Raji (cell line): ENCODE results near the gene MRPL10.
A peak's percentile ranks its signal among the peaks of the same experiment; 100 is the strongest.

Source experiments
- POLR2A ChIP-seq: IDR thresholded peaks from 2 replicates; pipeline ENCODE4 v1.6.1; 2011; ENCODE audit warnings: low read depth, low read length, control low read depth; ENCODE audit not compliant: insufficient read depth

The MRPL10 gene

GRCh38 chr17:47831003-47831933 lies at the start of gene MRPL10, which contains the start of gene LRRC46:
Gene MRPL10 (minus strand): TSS chr17:47831541. CDS start chr17:47831511, 30 bp downstream.
Gene LRRC46 (plus strand): TSS chr17:47831670. CDS start chr17:47831990, 320 bp downstream.
- peak; percentile 99 for TF ChIP-seq POLR2A

DNA sequence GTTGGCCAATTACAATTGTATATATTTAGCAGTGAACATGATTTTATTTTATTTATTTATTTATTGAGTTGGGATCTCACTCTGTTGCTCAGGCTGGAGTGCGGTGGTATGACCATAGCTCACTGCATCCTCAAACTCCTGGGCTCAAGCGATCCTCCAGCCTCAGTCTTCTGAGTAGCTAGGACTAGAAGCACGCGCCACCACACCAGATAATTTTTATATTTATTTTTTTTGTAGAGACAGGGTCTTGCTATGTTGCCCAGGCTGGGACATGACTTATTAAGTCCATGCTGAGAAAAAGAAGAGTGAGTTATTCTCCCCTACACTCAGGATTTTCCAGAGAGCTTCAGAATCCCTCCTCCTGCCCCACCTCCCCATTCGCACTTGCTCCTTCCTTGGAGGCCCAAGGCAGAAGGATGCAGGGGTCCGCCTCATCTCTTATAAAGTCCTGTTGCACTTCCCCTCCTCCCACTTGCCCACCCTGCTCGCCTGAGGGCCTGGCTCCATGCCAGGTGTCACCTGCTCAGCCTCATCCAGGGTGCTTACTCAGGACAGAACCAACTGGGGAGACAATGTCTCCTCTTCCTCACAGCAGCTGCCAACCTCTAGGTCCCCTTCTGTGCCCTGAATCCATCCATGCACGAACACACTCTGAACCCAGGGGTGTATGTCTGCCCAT lies 48.6 kb upstream of the MRPL10 start:
- no peak for TF ChIP-seq POLR2A

DNA sequence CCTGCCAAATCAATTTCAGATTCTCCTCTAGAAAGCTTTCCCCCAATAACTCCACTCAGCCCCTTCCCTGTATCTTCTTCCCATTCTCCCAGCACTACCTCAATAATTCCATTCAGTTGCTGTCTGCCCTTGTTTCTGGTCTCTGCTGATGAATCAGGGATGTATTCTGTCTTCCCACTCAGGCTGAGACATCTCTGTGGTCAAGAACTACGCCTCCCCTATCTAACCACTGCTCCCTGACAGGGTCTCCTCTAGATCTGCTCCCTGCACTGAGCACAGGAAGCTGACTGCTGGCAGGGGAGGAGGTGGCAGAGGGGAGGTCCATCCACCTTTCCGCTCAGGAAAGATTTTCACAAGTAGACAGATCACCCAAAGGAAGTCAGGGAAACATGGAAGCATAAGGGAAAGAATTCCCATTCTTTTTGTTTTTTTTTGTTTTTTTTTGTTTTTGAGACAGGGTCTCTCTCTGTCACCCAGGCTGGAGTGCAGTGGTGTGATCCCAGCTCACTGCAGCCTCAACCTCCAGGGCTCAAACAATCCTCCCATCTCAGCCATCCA lies 47.8 kb upstream of the MRPL10 start:
- TF ChIP-seq POLR2A, result no peak

DNA sequence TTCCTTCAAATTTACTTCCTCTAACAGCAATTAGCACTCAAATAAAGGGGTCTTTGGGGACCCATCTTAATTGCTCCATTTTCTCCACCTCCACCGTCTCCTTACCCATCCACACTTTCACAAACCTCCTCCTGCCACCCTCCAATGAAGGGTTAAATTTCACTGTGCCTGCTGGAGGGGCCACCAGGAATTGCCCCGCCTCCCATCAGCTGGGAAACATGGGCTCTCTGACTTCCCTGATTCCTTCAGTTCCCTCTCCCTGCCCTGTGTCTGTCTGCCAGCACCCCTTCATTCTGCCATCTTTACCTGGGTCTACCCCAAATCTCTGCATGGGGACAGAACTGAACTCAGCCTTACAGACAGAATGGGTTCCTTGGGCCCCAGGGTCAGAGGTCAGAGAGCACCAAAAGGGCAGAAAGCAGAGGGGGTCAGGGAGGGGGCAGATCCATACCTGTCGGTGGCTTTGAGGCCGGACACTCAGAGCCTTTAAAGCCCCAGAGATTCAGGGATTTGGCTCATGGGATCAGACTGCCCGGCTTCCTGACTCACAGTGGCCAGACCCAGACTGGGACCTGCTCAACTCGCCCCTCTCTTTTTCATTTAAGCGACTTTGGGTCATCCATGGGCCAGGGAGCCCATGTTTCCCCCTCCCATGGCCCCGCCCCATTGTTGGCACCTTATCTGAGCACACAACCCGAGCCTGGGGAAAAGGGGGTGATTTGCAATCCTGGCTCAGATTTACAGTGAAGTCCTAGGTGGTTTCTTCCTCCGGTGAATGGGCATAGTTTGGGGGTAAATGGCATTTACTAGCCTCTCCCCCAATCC lies 47.1 kb upstream of the MRPL10 start:
- no peak for TF ChIP-seq POLR2A

- no peak for TF ChIP-seq POLR2A
Observed at GRCh38 chr17:47877368-47878034, 46.2 kb upstream of the MRPL10 start.

- TF ChIP-seq POLR2A, result no peak
Observed at GRCh38 chr17:47875011-47875985, 44.0 kb upstream of the MRPL10 start.

DNA sequence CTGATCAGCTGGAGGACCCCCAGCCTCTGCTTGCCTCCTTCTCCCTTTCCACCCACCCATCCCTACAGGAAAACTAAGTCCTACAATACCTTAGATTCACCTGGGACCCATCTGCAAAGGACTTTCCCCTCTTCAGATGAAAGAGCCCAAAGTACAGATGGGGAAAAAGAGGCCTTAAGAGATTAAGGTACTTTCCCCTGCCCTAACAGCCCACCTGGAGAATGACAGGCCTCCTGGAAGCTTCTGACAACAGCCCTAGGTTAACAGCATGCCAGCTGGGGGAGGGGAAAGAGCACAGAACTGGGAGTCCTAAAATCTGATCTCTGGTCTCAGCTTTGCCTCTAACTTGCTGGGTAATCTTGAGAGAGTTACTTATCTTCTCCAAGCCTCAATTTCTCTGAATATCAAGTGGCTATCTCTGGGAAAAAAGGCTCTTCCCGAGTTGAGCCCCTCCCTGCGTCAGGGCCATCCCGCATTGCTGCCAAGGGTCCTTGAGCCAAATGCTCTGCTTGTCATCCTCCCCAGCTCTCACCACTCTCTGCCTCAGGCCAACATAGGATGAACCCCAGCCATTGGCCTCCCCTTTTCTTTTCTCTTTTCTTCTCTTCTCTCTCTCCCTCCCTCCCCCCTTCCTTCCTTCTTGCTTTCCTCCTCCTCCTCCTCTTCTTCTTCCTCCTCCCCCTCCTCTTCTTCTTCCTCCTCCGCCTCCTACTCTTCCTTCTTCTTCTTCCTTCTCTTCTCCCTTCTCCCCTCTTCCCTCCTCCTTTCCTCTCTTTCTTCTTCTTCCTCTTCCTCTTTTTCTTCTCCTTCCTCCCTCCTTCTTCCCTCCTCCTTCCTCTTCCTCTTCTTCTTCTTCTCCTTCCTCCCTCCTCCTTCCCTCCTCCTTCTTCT lies 42.1 kb upstream of the MRPL10 start:
- TF ChIP-seq POLR2A, result no peak

DNA sequence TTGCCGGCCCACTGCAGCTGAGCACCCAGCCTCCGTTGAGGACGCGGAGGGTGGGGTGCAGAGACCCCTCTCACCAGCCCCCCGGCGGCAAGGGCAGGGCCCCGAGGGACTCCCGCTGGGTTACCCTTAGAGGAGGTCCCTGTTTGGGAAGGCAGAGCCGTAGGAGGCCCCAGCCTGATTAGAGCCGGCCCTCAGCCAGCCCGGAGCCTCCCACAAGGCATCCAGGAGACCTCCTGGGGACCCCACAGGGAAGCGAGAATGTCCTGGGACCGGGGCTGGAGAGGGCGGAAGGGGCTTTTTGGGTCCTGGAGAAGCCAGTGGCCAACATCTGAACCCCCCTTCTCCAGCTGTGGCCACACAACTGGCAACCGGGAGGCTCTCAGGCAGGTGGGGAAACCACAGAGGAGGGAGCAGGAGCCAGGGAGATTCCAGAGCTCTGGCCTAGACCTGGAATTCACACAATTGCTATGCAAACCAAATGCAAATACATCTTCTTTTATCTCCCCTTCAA lies 41.4 kb upstream of the MRPL10 start:
- no peak for TF ChIP-seq POLR2A

DNA sequence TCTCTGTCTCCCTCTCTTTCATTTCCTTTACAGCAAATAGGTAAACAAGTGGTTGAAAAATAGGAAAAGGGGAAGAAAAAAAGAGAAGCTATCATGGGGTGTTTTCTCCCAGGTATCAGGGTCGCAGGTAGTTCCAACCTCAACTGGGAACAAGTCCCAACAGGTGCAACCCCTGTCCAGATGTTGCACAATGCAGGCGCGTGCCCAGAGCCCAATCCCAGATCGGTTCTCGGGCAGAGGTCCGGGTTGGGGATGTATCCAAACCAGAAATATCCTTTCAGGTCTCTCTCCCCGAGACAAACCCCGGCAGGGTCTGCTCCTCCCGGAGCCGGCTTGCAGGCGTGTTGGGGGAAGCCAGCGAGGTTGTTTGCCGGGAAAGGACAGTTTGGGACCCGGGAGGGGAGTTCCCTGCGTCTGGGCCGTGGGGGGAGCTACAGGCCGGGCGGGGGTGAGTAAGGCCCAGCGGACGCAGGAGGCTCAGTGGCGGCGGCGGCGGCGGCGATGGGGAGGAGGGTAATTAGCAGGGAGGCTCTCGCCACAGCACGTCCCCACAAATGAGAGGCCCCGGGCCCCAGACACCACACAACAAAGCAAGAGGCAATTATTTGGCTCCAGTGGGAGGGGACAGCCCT lies 40.8 kb upstream of the MRPL10 start:
- no peak for TF ChIP-seq POLR2A

- TF ChIP-seq POLR2A, result no peak
Observed at GRCh38 chr17:47871048-47871447, 39.7 kb upstream of the MRPL10 start.

DNA sequence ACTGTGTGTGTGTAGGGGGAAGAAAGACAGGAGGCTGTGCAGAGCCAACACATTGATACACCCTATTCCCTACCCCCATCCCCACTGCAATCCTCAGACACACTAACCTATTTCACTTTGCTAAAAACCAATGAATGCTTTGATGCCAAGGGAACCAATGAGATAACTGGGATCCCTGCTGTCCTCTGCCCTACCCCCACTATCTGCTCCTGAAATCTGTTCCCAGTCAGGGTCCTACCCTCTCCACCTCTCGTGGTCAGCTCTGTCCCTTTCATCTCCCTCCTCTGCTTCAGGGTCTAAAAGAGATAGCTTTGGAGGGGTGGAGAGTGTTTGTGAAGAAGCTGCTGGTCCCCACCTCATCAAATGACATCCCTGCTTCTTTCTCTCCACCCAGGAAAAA lies 38.7 kb upstream of the MRPL10 start:
- TF ChIP-seq POLR2A, result no peak

- no peak for TF ChIP-seq POLR2A
Observed at GRCh38 chr17:47869114-47869513, 37.8 kb upstream of the MRPL10 start.
